GM21367 (cell line): ENCODE results near the gene HNRNPA2B1.

Experiments used
- ATAC-seq: cut with Tn5 transposase; IDR thresholded peaks from one replicate; pipeline ENCODE4 v1.9.1; 2021; ENCODE audit not compliant: unreplicated experiment

The HNRNPA2B1 gene

DNA sequence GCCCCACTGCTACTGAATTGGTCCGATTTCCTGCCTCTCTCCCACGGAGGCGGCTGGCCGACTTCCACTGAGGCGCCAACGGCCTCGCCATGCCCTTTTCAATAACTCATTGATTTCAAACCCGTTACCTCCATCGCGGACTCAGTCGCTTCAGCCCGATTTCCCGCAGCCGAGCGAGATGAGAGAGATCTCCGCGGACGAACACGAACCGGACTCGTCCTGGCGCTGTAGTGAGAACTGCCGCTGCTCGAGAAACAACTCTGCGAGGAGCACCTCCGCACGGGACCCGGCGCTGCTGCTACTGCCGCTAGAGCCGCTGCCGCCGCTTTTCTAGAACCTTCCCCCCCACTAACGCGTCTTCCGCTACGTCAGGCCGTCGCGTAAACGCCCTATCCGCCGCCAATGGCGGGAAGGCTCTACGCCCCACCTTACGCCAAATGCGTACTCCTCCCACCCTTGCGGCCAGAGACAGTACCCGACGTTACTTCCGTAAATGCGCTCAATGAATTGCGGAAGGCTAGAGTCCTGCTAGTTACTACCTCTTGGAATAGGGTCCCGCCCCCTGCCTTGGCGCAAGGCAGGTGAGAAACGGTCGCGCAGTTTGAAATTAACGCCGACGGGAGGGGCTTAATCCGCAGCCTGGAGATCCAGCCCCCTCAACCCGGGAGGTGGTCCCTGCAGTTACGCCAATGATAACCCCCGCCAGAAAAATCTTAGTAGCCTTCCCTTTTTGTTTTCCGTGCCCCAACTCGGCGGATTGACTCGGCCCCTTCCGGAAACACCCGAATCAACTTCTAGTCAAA, at the start of gene HNRNPA2B1:
HNRNPA2B1 (minus strand) TSS at position 303 of the 803 bp plus-strand sequence; CDS start at position 134, 169 bp downstream.
- peak; percentile 43 for ATAC-seq

DNA sequence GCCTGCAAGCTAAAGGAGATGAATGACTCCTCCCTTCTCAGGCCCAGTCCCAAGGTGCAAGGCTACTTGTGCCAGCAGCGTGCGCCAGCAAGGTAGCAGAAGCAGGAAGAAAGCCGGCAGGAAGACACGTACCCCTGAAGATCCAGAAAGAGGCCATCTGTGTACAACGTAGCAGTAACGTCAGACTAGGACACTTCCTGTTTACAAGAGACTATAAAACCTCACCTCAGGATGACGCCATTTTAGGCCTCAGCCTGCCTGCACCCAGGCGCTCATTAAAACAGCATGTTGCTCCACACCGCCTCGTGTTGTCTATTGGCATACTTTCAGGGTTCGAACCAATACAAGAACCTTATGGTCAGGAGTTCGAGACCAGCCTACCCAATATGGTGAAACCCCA, 49.7 kb upstream of the HNRNPA2B1 start:
- ATAC-seq, result no peak

DNA sequence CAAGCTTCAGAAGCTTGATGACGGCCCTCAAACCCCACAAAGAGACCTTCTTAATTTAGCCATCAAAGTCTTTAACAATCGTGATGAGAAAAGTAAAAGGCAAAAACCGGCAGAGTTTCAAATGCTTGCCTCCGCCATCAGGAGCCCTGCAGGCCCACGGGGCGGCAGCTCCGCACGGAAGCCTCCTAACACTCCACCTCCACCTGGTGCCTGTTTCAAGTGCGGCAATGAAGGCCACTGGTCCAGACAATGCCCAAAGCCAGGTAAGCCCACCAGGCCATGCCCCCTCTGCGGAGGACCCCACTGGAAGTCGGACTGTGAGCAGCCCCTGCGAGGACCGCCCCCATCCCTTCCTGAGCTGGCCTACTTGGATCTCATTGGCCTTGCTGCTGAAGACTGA, 44.6 kb upstream of the HNRNPA2B1 start:
- no peak for ATAC-seq

DNA sequence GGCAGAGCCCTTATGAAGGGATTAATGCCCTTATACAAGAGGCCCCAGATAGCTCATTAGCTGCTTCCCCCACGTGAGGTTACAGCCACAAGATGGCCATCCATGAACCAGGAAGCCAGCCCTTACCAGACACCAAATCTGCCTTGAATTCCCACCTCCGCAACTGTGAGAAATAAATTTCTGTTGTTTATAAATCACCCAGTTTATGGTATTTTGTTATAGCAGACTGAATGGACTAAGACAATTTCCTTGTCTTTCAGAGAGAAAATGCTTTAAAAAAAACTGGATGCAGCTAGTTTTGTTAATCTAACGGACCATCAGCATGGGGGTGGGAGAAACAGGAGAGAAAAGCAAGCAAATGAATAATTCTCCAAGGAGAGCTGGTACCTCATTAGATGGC, 37.5 kb upstream of the HNRNPA2B1 start:
- ATAC-seq, result no peak

DNA sequence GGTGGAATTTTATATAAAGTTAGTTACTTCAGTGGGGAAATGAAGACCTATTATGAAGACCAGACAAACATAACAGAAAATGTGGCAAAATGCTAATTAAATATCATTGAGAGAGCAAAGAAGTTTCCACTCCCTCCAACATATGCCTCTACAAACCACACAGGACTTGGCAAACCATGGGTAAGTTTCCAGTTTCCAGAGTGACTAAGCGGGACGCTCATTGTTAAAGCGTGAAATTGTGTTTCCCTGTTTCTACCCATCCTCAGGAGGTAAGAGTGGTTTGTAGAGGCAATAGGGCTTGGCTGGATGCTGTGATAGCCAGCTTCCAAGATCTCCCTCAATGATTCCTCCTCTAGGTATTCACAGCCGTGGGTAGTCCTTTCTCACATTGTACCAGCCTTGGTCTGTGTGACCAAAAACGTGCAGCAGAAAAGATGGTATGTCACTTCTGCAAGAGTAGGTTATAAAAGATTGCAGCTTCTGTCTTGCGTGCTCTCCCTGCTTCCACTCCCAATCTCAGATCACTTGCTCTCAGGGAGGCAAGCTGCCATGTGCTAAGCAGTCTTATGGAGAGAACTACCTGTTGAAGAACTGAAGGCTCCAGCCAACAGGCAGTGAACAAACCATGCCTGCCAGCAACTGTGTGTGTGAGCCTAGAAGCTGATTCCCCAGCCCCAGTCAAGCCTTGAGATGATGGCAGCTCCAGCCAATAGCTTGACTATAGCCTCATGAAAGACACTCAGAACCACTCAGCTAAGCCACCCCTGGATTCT, 36.7 kb upstream of the HNRNPA2B1 start:
- ATAC-seq, result no peak

DNA sequence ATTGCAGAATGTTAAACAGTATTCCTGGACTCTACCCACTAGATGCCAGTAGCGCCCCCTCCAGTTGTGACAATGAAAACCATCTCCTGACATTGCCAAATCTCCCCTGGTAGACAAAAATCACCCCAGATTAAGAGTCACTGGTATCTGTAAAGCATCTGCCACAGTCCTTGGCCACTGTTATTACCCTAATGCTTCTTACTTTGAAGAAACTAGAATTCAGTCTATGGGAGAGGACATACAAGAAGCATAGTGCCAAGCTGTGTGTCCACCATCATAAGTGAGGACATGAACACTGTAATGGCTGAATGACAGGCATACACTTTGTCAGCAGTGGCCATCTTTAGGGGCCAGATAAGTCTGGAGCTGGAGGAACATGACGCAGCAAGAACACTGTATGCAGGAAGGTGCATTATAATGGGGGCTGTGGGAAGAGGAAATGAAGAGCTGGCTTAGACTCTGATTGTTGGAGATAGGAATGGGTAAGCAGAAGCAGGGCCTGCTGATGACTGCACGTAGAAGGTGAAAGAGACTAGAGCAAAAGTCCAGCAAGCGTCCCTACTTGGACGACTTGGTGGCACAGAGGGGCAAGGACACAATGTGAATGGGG, 33.5 kb upstream of the HNRNPA2B1 start:
- no peak for ATAC-seq

DNA sequence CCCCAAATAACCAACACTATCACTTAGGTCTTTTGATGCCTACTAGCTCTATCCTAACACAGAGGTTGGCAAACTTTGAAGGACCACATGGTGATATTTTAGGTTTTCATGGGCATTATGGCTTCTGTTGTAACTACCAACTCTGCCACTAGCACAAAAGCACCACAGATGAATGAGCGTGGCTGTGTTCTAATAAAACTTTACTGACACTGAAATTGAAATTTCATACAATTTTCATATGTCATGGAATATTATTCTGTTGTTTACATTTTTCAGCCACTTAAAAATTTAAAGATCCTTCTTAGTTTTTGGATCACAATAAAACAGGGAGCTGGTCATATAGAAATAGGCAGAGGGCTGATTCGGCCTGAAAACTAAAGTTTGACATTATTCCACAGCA, 27.4 kb upstream of the HNRNPA2B1 start:
- no peak for ATAC-seq

DNA sequence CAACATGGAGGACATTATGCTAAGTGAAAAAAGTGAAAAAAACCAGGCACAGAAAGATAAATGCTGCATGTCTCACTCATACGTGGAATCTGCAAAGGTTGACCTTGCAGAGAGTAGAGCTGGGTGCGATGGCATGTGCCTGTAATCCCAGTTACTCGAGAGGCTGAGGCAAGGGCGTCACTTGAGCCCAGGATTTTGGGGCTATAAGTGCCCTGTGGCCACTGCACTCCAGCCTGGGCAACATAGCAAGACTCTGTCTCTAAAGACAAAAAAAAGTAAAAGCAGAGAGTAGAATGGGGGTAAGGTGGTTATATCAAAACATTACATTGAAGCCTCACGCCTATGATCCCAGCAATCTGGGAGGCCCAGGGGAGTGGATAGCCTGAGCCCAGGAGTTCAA, 23.8 kb upstream of the HNRNPA2B1 start:
- no peak for ATAC-seq

DNA sequence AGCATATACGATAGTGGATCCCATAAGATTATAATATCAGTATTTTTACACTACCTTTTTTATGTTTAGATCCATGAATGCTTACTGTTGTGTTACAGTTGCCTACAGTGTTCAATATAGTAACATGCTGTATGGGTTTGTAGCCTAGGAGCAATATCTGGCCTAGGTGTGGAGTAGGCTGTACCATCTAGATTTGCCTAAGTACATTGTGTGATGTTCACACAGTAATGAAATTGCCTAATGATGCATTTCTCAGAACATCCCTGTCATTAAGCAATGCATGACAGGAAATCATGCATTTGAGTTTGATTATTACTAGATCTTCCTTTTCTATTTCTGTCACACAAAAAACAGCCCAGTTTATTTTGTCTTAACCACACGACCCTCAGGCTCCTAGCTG, 15.5 kb upstream of the HNRNPA2B1 start:
- no peak for ATAC-seq

DNA sequence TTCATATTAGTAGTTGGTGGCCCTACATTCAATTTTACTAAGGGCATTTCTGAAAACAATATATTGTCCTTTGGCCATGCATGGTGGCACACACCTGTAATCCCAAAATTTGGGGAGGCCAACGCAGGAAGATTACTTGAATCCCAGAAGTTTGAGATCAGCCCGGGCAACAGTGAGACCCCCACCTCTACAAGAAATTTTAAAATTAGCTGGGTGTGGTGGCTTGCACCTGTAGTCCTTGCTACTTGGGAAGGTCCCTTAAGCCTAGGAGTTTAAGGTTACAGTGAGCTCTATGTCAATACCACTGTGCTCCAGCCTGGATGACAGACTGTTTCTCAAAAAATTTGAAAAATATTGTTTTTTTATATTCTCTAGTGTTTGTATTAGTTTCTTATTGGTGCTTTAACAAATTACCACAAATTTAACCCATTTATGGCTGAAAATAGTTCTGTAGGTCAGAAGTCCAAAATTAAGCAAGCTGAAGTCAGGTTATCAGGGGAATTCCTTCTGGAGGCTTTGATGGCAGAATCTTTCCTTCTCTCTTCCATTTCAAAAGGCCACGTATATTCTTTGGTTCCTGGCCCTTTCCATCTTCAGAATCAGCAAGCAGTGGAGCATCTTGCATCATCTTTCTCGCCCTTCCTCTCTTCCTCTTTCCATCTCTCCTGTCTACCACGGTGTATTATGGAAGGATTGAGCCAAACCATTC, 13.4 kb upstream of the HNRNPA2B1 start:
- ATAC-seq, result no peak

DNA sequence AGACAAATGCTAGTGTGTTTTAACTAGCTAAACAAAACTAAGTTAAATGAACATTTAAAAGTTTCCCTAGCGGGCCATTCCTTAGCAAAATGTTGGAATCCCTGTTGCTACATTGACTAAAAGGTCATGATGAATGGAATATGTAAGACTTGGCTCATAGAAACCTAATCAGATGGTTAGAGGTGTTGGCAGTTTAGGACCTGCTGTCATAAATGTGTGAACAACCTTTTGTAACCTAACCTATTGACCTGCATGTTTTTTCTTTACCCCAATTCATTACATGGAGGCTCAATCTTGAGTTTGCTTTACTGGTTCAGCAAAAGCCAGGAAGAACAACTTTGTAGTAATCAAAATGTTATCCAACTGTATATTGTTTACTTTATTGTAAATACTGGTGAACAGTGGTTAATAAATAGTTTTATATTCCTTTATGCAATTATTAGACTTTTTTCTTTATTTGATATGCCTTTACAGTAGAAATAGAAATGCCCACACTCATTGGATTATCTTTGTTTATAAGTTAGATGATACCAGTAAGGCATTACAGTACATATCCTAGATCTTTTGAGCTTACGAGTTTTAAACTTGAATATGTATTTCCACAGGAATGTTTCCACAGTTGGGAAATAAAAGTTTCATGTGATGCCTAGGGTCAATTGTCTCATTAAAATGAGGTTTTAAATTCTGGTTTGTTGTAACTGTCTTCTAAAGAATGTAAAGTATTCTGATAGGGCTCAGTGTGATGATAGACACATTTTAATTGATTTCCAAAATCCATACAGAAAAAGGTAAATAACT, 12.6 kb upstream of the HNRNPA2B1 start:
- ATAC-seq, result no peak

DNA sequence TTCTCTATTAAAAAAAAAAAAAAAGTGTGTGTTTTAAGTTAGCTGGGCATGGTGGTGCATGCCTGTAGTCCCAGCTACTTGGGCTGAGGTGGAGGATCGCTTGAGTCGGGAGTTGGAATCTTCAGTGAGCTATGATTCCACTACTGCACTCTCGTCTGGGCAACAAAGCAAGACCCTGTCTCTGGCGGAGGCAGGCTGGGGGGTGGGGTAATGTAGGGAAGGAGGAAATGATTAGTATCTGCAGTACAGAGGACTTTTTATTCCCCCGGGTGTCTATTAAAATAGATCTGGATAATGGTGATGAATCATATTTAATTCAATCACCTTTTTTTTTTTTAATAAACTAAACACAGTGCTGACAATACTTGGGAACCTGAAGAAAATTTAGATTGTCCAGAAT, 7.5 kb upstream of the HNRNPA2B1 start:
- ATAC-seq, result no peak

DNA sequence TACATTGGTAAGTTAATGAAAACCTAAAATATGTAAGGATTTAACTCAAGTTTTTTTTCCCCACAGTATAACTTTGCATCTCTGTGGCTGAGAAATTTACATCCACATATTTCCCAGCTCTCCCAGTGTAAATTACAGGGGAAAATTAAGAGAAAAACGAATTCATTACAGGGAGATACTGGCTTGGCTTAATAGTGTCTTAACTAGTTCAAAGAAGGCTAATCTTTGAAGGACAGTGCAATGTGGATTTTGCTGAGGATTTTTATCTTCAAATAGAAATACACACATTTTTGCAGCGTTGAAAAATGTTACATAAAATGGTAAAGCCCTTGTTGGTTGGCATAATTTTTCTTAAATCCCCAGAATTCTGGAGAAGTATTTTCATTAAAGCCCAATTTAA, 2.5 kb upstream of the HNRNPA2B1 start:
- no peak for ATAC-seq

DNA sequence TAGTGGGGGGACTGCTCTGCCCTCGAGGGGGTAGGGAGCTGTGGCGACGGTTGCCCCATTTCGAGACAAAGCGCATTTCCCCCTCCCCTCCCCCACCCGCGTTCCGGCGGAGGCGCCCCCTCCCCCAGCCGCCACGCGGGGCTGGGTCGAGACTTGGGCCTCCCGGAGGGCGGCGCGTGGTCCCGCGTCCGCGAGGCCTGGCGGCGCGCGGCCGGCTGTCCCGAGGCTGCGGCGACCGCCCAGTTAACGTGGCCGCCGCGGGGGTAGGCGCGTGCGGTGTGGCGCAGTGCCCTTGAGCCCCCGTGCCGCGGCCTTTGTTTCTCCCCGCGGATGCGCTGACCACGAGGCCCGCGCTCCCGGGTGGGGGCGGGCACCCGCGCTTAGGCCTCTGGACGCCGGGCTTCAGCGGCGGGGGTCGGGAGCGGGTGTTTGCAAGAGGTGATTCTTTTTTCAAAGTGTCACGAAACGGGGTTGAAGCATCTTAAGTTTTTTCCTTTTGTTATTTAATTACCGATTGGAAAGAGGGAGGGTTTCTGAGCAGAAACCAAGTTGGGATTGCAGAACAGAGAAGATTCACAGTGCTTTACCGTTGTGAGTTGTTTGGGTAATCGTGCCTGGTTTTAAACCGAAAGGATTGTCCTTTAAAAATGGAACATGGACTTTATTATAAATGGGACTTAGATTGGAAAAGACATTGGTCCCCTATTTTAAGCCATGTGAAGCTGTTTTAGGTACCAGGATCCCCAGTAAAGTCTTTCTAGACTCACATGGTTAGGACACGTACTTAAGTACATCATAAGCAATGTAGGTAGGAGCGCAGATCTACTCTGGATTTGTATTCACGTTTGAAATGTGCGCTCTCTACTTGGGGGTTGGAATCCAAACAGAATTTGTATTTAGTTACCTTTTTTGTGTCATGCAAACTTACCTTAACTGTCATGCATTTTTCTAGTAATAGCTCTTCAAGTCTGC, 1.8 kb upstream of the HNRNPA2B1 start:
- ATAC-seq, result no peak

DNA sequence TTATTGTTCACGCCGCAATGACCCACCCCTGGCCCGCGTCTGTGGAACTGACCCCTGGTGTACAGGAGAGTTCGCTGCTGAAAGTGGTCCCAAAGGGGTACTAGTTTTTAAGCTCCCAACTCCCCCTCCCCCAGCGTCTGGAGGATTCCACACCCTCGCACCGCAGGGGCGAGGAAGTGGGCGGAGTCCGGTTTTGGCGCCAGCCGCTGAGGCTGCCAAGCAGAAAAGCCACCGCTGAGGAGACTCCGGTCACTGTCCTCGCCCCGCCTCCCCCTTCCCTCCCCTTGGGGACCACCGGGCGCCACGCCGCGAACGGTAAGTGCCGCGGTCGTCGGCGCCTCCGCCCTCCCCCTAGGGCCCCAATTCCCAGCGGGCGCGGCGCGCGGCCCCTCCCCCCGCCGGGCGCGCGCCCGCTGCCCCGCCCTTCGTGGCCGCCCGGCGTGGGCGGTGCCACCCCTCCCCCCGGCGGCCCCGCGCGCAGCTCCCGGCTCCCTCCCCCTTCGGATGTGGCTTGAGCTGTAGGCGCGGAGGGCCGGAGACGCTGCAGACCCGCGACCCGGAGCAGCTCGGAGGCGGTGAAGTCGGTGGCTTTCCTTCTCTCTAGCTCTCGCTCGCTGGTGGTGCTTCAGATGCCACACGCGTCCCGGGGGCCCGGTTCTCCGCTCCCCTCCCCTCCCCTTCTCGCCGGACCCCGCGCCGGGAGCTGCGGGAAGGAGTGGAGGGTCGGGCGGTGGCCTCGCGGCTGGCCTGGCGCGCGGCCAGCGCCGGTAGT, 887 bp upstream of the HNRNPA2B1 start, which contains the start of gene CBX3:
CBX3 (plus strand) TSS at position 499 of the 772 bp plus-strand sequence. CDS start 1,254 bp downstream, outside the sequence.
- peak; percentile 43 for ATAC-seq

DNA sequence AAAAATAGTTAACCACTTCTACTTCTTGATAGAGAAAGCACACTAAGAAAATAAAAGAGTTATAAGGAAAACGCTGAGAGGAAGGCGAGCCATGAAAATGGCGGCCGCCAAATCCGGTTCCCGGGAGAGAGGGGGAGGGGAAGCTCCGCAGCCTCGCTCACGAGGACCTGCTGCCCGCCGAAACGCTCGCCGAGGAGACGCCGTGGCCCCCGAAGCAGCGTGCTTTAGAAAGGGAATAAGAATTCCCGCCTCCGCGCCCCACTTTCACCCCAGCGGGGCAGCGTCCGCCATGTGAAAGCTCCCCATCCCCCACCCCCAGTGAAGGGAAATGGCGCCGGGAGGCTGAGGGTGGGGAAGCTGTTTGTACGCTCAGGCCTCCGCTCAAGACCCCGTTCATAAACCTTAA, 505 bp downstream of the HNRNPA2B1 start:
- ATAC-seq, result no peak

DNA sequence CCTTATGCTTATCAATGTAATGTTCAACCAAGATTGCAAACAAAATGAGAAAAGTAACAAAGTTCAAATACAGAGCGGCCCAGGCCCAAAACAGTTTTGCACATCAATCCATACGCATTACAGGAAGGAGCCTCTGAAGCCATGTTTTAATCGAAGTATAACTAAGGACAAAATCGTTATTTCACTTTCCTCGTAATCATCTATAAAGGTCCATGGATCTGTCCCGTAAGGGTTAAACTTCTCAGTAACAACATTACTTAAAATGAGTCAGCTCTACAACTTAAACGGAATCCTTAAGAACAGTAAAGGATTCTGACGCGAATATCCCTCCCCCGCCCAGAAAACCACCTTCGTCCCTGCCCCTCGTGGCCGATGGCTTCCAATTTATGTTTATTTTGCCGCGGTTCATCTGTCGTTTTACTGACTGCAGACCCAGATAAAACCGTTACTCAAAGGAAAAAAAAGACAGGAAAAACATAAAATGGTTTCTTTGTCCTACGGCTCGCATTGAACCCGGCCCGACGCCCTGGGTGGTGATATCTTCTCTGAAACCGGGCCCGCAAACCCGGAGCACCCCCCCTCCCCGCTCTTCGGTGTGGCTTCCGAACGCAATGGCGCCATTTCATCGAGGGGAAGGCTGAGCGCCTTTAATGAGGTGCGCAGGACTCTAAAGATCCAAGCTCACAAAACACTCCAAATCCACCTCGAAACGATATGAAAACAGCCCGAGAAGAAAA, 1.1 kb downstream of the HNRNPA2B1 start:
- no peak for ATAC-seq

DNA sequence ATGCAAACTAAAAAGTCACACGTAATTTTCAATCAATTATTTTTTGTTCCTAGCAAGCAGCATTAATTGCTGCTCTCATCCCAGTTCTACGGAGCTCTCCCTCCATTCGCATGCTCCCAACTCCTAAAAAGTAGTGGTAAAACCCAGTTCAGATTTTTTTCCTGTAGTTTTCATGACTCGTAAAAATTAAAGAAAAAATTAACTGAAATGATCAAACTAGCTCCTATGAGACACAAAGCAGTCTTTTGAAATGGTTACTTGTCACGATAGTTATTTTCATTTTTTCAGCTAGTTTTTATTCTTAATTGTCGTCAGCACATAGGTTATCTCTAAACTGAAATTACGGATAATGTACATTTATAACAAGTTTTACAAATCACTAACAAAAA, 1.8 kb downstream of the HNRNPA2B1 start:
- ATAC-seq, result no peak
